Measurements from ENCODE around the gene RPS28.
A peak's percentile ranks its signal among the peaks of the same experiment; 100 is the strongest.

RPS28 gene

DNA sequence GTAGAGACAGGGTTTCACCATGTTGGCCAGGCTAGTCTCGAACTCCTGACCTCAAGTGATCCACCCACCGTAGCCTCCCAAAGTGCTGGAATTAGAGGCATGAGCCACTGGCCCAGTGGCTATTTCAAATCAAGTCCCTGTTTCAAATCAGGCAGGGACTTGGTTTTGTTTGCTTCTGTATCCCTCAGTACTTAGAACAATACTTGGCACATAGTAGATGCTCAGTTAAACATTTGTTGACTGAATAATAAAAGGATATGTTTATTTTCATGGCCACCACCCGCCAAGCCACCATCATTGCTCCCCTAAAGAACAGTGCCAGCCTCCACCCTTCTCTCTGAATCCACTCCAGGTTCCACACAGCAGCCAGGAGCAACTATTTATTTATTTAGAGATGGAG is 4.2 kb downstream of the RPS28 start:
- TF ChIP-seq, protein P1, sequence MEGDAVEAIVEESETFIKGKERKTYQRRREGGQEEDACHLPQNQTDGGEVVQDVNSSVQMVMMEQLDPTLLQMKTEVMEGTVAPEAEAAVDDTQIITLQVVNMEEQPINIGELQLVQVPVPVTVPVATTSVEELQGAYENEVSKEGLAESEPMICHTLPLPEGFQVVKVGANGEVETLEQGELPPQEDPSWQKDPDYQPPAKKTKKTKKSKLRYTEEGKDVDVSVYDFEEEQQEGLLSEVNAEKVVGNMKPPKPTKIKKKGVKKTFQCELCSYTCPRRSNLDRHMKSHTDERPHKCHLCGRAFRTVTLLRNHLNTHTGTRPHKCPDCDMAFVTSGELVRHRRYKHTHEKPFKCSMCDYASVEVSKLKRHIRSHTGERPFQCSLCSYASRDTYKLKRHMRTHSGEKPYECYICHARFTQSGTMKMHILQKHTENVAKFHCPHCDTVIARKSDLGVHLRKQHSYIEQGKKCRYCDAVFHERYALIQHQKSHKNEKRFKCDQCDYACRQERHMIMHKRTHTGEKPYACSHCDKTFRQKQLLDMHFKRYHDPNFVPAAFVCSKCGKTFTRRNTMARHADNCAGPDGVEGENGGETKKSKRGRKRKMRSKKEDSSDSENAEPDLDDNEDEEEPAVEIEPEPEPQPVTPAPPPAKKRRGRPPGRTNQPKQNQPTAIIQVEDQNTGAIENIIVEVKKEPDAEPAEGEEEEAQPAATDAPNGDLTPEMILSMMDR (IDR thresholded peaks at IDR 0.05; ENCODE audit: low read depth, low read length) = no peak
- Histone ChIP-seq H3K4me3 (ENCODE audit: low read depth, low read length) (no peak overlapping the region), H3K27me3 (ENCODE audit: insufficient read depth, low read depth, severe bottlenecking) (no peaks in the 10 kb centered on the region), H3K9me3 (ENCODE audit: severe bottlenecking) (peaks cover 4% of the 10 kb centered on the region), H3K27ac (no peak overlapping the region), H3K36me3 (peaks cover 28% of the 10 kb centered on the region)
- DNase-seq = no peak

DNA sequence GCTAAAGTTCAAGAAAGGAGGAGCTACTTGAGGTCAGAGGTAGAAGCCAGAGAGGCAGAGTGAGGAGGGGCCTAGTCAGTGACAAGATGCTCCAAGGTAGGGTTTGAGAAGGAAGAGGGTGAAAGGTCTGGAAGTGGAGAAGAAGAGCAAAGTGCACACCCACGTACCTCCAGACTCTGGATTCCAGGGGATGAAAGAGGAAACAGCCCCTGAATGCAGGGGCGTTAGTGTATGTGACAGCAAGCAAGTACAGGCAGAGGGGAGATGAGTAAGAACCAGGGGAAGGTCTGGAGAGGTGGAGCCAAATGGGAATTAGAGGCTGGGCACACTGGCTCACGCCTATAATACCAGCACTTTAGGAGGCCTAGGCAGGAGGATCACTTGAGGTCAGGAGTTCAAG is 8.7 kb downstream of the RPS28 start:
- TF ChIP-seq, protein P1 (IDR thresholded peaks at IDR 0.05; ENCODE audit: low read depth, low read length) = no peak
- Histone ChIP-seq H3K4me3 (ENCODE audit: low read depth, low read length) (no peak overlapping the region), H3K36me3 (no peaks in the 10 kb centered on the region), H3K27me3 (ENCODE audit: insufficient read depth, low read depth, severe bottlenecking) (peaks cover 24% of the 10 kb centered on the region), H3K9me3 (ENCODE audit: severe bottlenecking) (peaks cover 4% of the 10 kb centered on the region), H3K27ac (no peak overlapping the region)
- no peak for DNase-seq

DNA sequence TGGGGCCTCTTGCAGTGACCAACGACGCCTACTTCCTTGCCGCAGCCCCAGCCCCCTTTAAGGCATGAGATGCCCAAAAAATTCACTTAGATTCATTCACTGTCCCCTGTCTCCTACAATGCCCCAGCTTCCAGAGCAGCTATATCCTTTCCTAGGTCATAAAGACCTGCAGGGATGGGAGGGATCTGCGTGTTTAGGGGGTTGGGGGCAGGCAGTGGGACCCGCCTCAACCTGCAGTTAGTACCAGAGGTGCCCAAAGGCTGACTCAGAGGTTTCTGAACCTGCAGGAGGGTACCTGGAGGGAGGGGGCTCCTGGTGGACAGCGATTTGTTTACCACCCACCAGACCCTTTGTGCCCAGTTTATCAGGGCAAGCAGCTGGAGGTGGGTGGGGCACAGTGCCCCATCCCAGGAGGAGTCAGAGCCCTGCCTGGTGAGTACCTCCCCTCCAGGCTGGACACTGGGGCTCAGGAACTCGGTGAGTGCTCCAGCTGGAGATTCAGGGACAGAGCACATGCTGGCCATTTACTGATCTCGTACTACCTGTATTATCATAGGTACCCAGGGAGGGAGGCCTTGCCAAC is 10.1 kb downstream of the RPS28 start:
- TF ChIP-seq, protein P1 (IDR thresholded peaks at IDR 0.05; ENCODE audit: low read depth, low read length) = no peak
- H3K27ac ChIP-seq = no peak overlapping the region
- H3K36me3 ChIP-seq = no peaks in the 10 kb centered on the region
- H3K27me3 ChIP-seq (ENCODE audit: insufficient read depth, low read depth, severe bottlenecking) = peaks cover 24% of the 10 kb centered on the region
- DNase-seq = no peak
- H3K4me3 ChIP-seq (ENCODE audit: low read depth, low read length) = no peak overlapping the region
- H3K9me3 ChIP-seq (ENCODE audit: severe bottlenecking) = peaks cover 2% of the 10 kb centered on the region

DNA sequence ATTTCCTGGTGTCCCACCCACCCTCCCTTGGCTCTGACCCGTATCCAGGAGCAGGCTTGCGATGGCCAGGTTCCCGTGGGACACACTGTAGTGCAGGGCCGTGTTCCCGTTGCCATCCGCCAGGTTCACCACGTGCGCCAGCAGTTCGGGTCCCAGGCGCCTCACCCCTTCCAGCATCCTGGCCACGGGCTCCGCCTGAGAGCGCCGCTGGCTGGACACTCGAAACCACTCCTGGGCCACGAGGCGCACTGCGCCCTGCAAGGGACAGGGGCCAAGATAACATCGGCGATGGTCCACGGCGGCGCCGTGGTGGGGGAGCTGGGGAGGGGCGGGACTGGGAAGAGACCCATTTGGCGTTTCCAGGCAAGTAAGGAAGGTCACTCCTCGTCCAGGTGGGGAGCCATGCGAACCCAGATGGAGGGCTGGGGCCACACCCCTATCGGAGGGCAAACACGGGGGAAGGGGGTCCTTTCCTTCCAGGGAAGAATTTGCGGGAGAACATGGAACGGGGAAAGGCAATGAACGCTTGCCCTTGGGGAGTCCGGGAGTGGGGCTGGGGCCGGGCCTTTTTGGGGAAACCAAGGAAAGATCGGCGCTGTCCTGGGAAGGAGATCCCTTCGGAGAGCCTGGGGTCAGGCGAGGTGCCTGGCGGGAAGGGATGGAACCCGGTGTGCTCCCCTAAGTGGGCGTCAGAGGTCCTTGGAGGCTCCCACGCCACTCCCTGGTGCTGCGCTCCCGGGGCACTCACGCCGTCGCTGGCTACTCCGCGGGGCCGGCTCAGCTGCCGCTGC is 11.9 kb downstream of the RPS28 start:
- TF ChIP-seq, protein P1 (IDR thresholded peaks at IDR 0.05; ENCODE audit: low read depth, low read length) = no peak
- H3K9me3 ChIP-seq (ENCODE audit: severe bottlenecking) = no peaks in the 10 kb centered on the region
- DNase-seq = no peak
- H3K27me3 ChIP-seq (ENCODE audit: insufficient read depth, low read depth, severe bottlenecking) = peaks cover 24% of the 10 kb centered on the region
- H3K4me3 ChIP-seq (ENCODE audit: low read depth, low read length) = no peak overlapping the region
- no peak overlapping the region for H3K27ac ChIP-seq
- H3K36me3 ChIP-seq = no peaks in the 10 kb centered on the region

DNA sequence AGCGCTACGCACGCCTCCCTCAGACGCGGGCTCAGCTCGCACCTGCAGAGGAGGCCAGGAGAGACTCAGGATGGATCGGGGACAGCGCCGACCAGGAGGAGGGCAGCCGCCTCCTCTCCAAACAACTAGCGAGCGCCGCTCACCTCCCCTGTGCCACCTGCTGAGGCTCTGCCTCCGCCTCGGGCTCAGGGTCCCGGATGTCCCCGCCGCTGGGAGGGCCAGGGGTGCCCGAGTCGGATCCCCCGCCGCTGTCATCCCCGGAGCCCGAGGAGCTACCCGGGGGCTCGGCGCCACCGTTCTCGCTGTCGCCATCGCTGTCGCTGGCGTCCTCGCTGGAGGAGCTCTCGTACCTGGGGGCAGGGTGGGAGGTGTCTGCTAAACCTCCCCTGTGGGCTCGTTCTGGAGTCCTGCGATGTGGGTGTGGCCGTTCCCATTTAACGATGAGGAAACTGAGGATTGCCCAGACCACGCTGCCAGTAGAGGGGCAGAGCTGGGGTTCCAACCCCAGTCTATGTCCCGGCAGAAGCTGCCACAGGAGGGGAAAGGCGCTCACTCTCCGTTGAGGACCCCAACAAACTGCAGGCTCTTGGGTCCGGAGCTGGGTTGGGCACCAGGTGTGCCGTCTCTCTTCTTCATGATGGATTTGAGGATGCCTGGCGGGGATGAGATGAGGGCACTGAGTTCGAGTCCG is 12.6 kb downstream of the RPS28 start:
- TF ChIP-seq, protein P1 (IDR thresholded peaks at IDR 0.05; ENCODE audit: low read depth, low read length) = no peak
- Histone ChIP-seq H3K27me3 (ENCODE audit: insufficient read depth, low read depth, severe bottlenecking) (peaks cover 24% of the 10 kb centered on the region), H3K36me3 (no peaks in the 10 kb centered on the region), H3K9me3 (ENCODE audit: severe bottlenecking) (no peaks in the 10 kb centered on the region), H3K27ac (no peak overlapping the region), H3K4me3 (ENCODE audit: low read depth, low read length) (peak overlapping the region; percentile 38)
- DNase-seq = no peak

Data from WERI-Rb-1 (cell line).